CD14-positive monocyte (primary cell): ENCODE results near the gene DNAJC2. TPM values are rescaled to one million over a fixed set of nuclear protein-coding genes. Genes with fewer than 3 reads are reported as not detected.

Source experiments
- DNase-seq, 3 donors: peaks; one replicate each; pipeline ENCODE4 v3.0.0-alpha.2; 2011 to 2022
- H2AFZ ChIP-seq: 2 replicates; pipeline ENCODE4 v1.6.0; 2012; ENCODE audit warnings: mild to moderate bottlenecking, low read depth, low read length, inconsistent platforms; ENCODE audit not compliant: insufficient read depth, poor library complexity, severe bottlenecking
- H3K27ac ChIP-seq, 2 donors: 1 replicate in 1 of 2; 2 replicates in 1 of 2; pipeline ENCODE4 v1.5.1; 2012 to 2013; ENCODE audit warnings: low read length in 2 of 2, control low read depth in 1 of 2, inconsistent platforms in 1 of 2, low read depth in 1 of 2, mild to moderate bottlenecking in 1 of 2
- H3K27me3 ChIP-seq, 2 donors: one replicate each; pipeline versions ENCODE4 v1.6.0 to v1.6.1; 2011 to 2013; ENCODE audit warnings: low read length in 2 of 2; ENCODE audit not compliant: control insufficient read depth in 2 of 2, insufficient read depth in 2 of 2
- H3K36me3 ChIP-seq, 2 donors: replicated peaks in 1 of 2; 1 replicate in 1 of 2; 2 replicates in 1 of 2; pipeline versions ENCODE4 v1.5.1 to v1.6.1; 2012 to 2013; ENCODE audit warnings: low read length in 2 of 2, control low read depth in 1 of 2, inconsistent platforms in 1 of 2, mild to moderate bottlenecking in 1 of 2; ENCODE audit not compliant: insufficient read depth in 2 of 2, control insufficient read depth in 1 of 2
- H3K4me1 ChIP-seq, 2 donors: 1 replicate in 1 of 2; 2 replicates in 1 of 2; pipeline versions ENCODE4 v1.5.1 to v1.6.1; 2012 to 2013; ENCODE audit warnings: low read length in 2 of 2, control low read depth in 1 of 2, inconsistent platforms in 1 of 2, mild to moderate bottlenecking in 1 of 2, moderate library complexity in 1 of 2; ENCODE audit not compliant: insufficient read depth in 2 of 2, control insufficient read depth in 1 of 2
- H3K4me2 ChIP-seq: replicated peaks from 2 replicates; pipeline ENCODE3; 2012; ENCODE audit warnings: low read length, moderate library complexity, mild to moderate bottlenecking; ENCODE audit not compliant: poor library complexity, severe bottlenecking; ENCODE audit errors: extremely low read depth
- H3K4me3 ChIP-seq, 3 experiments: fragments of 200-600 bp in 1 of 3; sonication (generic) in 1 of 3; replicated peaks in 1 of 3; 1 replicate in 2 of 3; 2 replicates in 1 of 3; pipeline ENCODE4 v1.5.1; 2011 to 2013; ENCODE audit warnings: low read length in 3 of 3, mild to moderate bottlenecking in 3 of 3, control low read depth in 2 of 3, low read depth in 2 of 3, inconsistent platforms in 1 of 3, moderate library complexity in 1 of 3
- H3K79me2 ChIP-seq: 2 replicates; pipeline ENCODE4 v1.6.0; 2012; ENCODE audit warnings: mild to moderate bottlenecking, control low read depth, inconsistent platforms, low read length, moderate library complexity; ENCODE audit not compliant: insufficient read depth
- H3K9ac ChIP-seq: 2 replicates; pipeline ENCODE4 v1.6.0; 2017; ENCODE audit warnings: low read length, mild to moderate bottlenecking; ENCODE audit not compliant: insufficient read depth, poor library complexity, severe bottlenecking
- H3K9me3 ChIP-seq, 2 donors: replicated peaks in 1 of 2; 1 replicate in 1 of 2; 2 replicates in 1 of 2; pipeline versions ENCODE4 v1.5.1 to v1.6.1; 2012 to 2013; ENCODE audit warnings: low read length in 2 of 2, control low read depth in 1 of 2; ENCODE audit not compliant: control insufficient read depth in 1 of 2, insufficient read depth in 1 of 2
- H4K20me1 ChIP-seq: 2 replicates; pipeline ENCODE4 v1.6.0; 2012; ENCODE audit warnings: mild to moderate bottlenecking, low read length, control low read depth, moderate library complexity; ENCODE audit not compliant: insufficient read depth
- H3K27ac Mint-ChIP-seq, 7 donors: one replicate each; pipeline ENCODE4 v1.8.0; 2020; ENCODE audit warnings: mild to moderate bottlenecking in 7 of 7, mixed read lengths in 7 of 7, moderate library complexity in 6 of 7, inconsistent platforms in 2 of 7
- H3K27me3 Mint-ChIP-seq, 3 donors: one replicate each; pipeline ENCODE4 v1.8.0; 2021 to 2022; ENCODE audit warnings: low read depth in 3 of 3, mild to moderate bottlenecking in 3 of 3, mixed read lengths in 3 of 3, moderate library complexity in 3 of 3, inconsistent platforms in 1 of 3
- H3K36me3 Mint-ChIP-seq, 2 donors: one replicate each; pipeline ENCODE4 v1.8.0; 2020; ENCODE audit warnings: mixed read lengths in 2 of 2, inconsistent platforms in 1 of 2, mild to moderate bottlenecking in 1 of 2
- H3K4me1 Mint-ChIP-seq: one replicate; pipeline ENCODE4 v1.8.0; 2020; ENCODE audit warnings: mild to moderate bottlenecking, mixed read lengths
- H3K4me3 Mint-ChIP-seq, 2 donors: one replicate each; pipeline ENCODE4 v1.8.0; 2020; ENCODE audit warnings: mild to moderate bottlenecking in 2 of 2, mixed read lengths in 2 of 2, moderate library complexity in 1 of 2
- H3K9me3 Mint-ChIP-seq, 7 donors: one replicate each; pipeline ENCODE4 v1.8.0; 2020 to 2022; ENCODE audit warnings: mixed read lengths in 7 of 7, mild to moderate bottlenecking in 6 of 7, moderate library complexity in 6 of 7, inconsistent platforms in 2 of 7
- CTCF ChIP-seq: fragments of 200-600 bp; IDR thresholded peaks from one replicate; pipeline ENCODE4 v1.8.0; 2022; ENCODE audit warnings: antibody characterized with exemption, mild to moderate bottlenecking
- WGBS: methylation state at CpG from one replicate; pipeline ENCODE4 v1.1.5; 2013; ENCODE audit warnings: missing lambda C conversion rate; ENCODE audit not compliant: insufficient coverage; 5-methylcytosine and 5-hydroxymethylcytosine counted together
- intact Hi-C, 2 donors: fragments of 100-400 bp; cut with micrococcal nuclease; formaldehyde crosslinking; loops; one replicate each; pipeline versions ENCODE4 v1.15.0 to v1.15.1; 2023
- polyA plus RNA-seq, 3 donors: library from polyadenylated mRNA; depleted of rRNA in 1 of 3; unstranded in 2 of 3; stranded (reverse) in 1 of 3; fragments of 300-500 nt in 2 of 3; fragments of >200 nt in 1 of 3; fragmentation: Illumina TruSeq in 2 of 3; gene quantifications; 1 replicate in 2 of 3; 2 replicates in 1 of 3; pipeline ENCODE4 v1.2.3, GENCODE V29; 2012 to 2021

The DNAJC2 gene
- polyA plus RNA-seq, 3 donors, result 5.6 to 18.6 (median 8.8) TPM

GRCh38 chr7:103349805-103350204 lies 5.2 kb upstream of the DNAJC2 start:
- H3K4me1 ChIP-seq, result peaks cover 32 to 48% of the 10 kb centered on the region in 2 donors
- peaks cover 32 to 42% of the 10 kb centered on the region in 2 donors for H3K36me3 ChIP-seq
- intact Hi-C loops, result no loop called here
- peak overlapping the region; percentile 49 to 91 for H3K27ac ChIP-seq
- peaks cover 42% of the 10 kb centered on the region for H4K20me1 ChIP-seq
- peak overlapping the region; percentile 91 for H3K4me2 ChIP-seq
- no peak for DNase-seq
- H3K9me3 ChIP-seq, result no peaks in the 10 kb centered on the region
- H3K4me1 Mint-ChIP-seq, result peaks cover 41% of the 10 kb centered on the region
- H3K4me3 ChIP-seq, result peak overlapping the region; percentile 11 to 96 (median 36)
- TF ChIP-seq CTCF, result no peak
- no CpG with 5 or more reads among the region's 1 CpG for WGBS
- peaks cover 19 to 31% of the 10 kb centered on the region in 2 donors for H3K36me3 Mint-ChIP-seq
- H3K27ac Mint-ChIP-seq, result peak overlapping the region; percentile 27 to 95 (median 84)
- H3K9ac ChIP-seq, result peak overlapping the region; percentile 17
- peaks cover 0 to 2% (median 0%) of the 10 kb centered on the region in 7 donors for H3K9me3 Mint-ChIP-seq
- H3K27me3 ChIP-seq, result no peaks in the 10 kb centered on the region
- H2AFZ ChIP-seq, result no peak overlapping the region
- H3K4me3 Mint-ChIP-seq, result peak overlapping the region; percentile 28 to 80
- peaks cover 85% of the 10 kb centered on the region for H3K79me2 ChIP-seq
- H3K27me3 Mint-ChIP-seq, result no peaks in the 10 kb centered on the region

- H3K27ac Mint-ChIP-seq, result peak overlapping the region in 6 of 7 donors; percentile 1 to 95 (median 75)
- Histone ChIP-seq H3K9me3 (no peaks in the 10 kb centered on the region), H3K9ac (peak overlapping the region; percentile 17), H3K4me1 (peaks cover 33 to 55% of the 10 kb centered on the region in 2 donors), H3K27me3 (no peaks in the 10 kb centered on the region), H3K36me3 (peaks cover 27 to 33% of the 10 kb centered on the region in 2 donors), H3K27ac (peak overlapping the region in 1 of 2 donors; percentile 91), H3K4me2 (peak overlapping the region; percentile 91), H3K4me3 (peak overlapping the region; percentile 74 to 96 (median 95)), H3K79me2 (peaks cover 85% of the 10 kb centered on the region), H4K20me1 (peaks cover 41% of the 10 kb centered on the region), H2AFZ (no peak overlapping the region)
- H3K4me3 Mint-ChIP-seq, result peak overlapping the region; percentile 58 to 96
- H3K36me3 Mint-ChIP-seq, result peaks cover 13 to 23% of the 10 kb centered on the region in 2 donors
- no peak for TF ChIP-seq CTCF
- H3K4me1 Mint-ChIP-seq, result peaks cover 45% of the 10 kb centered on the region
- intact Hi-C loops, result no loop called here
- peaks cover 0 to 2% (median 0%) of the 10 kb centered on the region in 7 donors for H3K9me3 Mint-ChIP-seq
- DNase-seq, result no peak
- no peaks in the 10 kb centered on the region for H3K27me3 Mint-ChIP-seq
- no CpG with 5 or more reads among the region's 2 CpGs for WGBS
Measured at GRCh38 chr7:103348959-103349358, 4.4 kb upstream of the DNAJC2 start.
